ENCODE results near the gene NHERF1. TPM values are rescaled to one million over a fixed set of nuclear protein-coding genes. Genes with fewer than 3 reads are reported as not detected.

Gene NHERF1
- total RNA-seq, 3 donors from 2014 or later, result 15.8 to 82.8 (median 36.4) TPM

DNA sequence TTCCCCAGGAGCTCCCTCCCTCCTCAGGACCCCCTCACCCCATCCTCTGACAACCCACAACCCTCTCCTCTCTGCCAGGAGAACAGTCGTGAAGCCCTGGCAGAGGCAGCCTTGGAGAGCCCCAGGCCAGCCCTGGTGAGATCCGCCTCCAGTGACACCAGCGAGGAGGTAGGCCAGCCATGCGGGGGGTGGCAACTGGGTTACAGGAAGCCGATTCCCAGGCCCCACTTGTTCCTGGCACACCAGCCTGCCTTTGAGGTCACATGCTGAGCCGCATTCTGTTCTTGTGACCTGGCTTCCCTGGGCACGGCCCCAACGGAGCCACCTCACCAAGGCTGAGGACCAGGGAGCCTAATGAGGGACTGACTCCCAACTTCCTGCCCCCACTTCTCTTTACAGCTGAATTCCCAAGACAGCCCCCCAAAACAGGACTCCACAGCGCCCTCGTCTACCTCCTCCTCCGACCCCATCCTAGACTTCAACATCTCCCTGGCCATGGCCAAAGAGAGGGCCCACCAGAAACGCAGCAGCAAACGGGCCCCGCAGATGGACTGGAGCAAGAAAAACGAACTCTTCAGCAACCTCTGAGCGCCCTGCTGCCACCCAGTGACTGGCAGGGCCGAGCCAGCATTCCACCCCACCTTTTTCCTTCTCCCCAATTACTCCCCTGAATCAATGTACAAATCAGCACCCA lies 19.8 kb downstream of the NHERF1 start:
- H3K4me3 ChIP-seq, result no peak overlapping the region
- peak; percentile 82 to 89 for DNase-seq (ENCODE audit: low spot score in 2 of 2)
- H3K27me3 ChIP-seq, result no peaks in the 10 kb centered on the region
- no peaks in the 10 kb centered on the region for H3K36me3 ChIP-seq
- H3K27ac ChIP-seq, result peak overlapping the region; percentile 88 to 90
- peaks cover 7% of the 10 kb centered on the region in 2 donors for H3K4me1 ChIP-seq
- peak in 2 of 3 donors; percentile 14 to 58 for TF ChIP-seq POLR2AphosphoS5 (IDR thresholded peaks at IDR 0.05)
- TF ChIP-seq, protein P1, sequence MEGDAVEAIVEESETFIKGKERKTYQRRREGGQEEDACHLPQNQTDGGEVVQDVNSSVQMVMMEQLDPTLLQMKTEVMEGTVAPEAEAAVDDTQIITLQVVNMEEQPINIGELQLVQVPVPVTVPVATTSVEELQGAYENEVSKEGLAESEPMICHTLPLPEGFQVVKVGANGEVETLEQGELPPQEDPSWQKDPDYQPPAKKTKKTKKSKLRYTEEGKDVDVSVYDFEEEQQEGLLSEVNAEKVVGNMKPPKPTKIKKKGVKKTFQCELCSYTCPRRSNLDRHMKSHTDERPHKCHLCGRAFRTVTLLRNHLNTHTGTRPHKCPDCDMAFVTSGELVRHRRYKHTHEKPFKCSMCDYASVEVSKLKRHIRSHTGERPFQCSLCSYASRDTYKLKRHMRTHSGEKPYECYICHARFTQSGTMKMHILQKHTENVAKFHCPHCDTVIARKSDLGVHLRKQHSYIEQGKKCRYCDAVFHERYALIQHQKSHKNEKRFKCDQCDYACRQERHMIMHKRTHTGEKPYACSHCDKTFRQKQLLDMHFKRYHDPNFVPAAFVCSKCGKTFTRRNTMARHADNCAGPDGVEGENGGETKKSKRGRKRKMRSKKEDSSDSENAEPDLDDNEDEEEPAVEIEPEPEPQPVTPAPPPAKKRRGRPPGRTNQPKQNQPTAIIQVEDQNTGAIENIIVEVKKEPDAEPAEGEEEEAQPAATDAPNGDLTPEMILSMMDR (IDR thresholded peaks at IDR 0.05), result no peak
- no peaks in the 10 kb centered on the region for H3K9me3 ChIP-seq
- intact Hi-C loops (cut with DNase I; ENCODE audit: low total_unique reads), result no loop called here

DNA sequence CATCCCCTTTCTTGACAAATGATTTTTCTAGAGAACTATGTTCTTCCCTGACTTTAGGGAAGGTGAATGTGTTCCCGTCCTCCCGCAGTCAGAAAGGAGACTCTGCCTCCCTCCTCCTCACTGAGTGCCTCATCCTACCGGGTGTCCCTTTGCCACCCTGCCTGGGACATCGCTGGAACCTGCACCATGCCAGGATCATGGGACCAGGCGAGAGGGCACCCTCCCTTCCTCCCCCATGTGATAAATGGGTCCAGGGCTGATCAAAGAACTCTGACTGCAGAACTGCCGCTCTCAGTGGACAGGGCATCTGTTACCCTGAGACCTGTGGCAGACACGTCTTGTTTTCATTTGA lies 20.3 kb downstream of the NHERF1 start:
- Histone ChIP-seq H3K4me1 (peaks cover 7% of the 10 kb centered on the region in 2 donors), H3K27me3 (no peaks in the 10 kb centered on the region), H3K9me3 (no peaks in the 10 kb centered on the region), H3K4me3 (no peak overlapping the region), H3K36me3 (no peaks in the 10 kb centered on the region), H3K27ac (peak overlapping the region; percentile 88 to 90)
- TF ChIP-seq, protein P1 (IDR thresholded peaks at IDR 0.05), result no peak
- TF ChIP-seq POLR2A (IDR thresholded peaks at IDR 0.05), result no peak
- no peak for TF ChIP-seq POLR2AphosphoS5 (IDR thresholded peaks at IDR 0.05)
- intact Hi-C loops (cut with DNase I; ENCODE audit: low total_unique reads), result no loop called here
- DNase-seq (ENCODE audit: low spot score in 2 of 2), result no peak

DNA sequence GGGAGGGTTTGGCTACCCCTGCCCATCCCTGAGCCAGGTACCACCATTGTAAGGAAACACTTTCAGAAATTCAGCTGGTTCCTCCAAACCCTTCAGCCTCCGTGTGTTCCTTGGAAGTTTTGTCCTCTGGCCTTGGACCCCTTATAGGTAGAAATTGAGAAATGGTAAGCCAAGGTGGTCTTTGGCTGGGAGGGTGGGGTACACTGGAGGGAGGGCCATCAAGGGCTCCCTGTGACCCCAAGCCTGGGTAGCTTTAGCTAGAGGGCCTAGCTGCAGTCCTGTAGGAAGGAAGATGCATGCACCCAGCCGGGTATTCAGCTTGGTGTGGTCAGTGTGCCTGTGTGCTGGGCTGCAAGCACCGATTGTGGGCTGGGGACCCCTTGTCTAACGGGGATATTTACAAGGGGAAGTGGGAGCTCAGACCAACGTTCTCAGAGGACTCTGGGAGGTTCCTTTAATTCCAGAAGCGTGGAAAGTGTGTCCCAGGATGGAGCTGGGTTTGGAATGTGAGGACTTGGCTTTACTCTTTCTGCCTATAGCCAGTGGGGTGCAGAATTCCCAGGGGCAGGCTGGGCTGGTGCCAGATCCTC lies 20.9 kb downstream of the NHERF1 start:
- H3K36me3 ChIP-seq, result no peaks in the 10 kb centered on the region
- TF ChIP-seq POLR2A (IDR thresholded peaks at IDR 0.05), result no peak
- TF ChIP-seq, protein P1 (IDR thresholded peaks at IDR 0.05), result no peak
- TF ChIP-seq POLR2AphosphoS5 (IDR thresholded peaks at IDR 0.05), result no peak
- no peaks in the 10 kb centered on the region for H3K9me3 ChIP-seq
- no peak overlapping the region for H3K4me3 ChIP-seq
- intact Hi-C loops (cut with DNase I; ENCODE audit: low total_unique reads), result no loop called here
- H3K27me3 ChIP-seq, result no peaks in the 10 kb centered on the region
- DNase-seq (ENCODE audit: low spot score in 2 of 2), result no peak
- H3K27ac ChIP-seq, result peak overlapping the region; percentile 88 to 90
- peaks cover 7% of the 10 kb centered on the region in 2 donors for H3K4me1 ChIP-seq

DNA sequence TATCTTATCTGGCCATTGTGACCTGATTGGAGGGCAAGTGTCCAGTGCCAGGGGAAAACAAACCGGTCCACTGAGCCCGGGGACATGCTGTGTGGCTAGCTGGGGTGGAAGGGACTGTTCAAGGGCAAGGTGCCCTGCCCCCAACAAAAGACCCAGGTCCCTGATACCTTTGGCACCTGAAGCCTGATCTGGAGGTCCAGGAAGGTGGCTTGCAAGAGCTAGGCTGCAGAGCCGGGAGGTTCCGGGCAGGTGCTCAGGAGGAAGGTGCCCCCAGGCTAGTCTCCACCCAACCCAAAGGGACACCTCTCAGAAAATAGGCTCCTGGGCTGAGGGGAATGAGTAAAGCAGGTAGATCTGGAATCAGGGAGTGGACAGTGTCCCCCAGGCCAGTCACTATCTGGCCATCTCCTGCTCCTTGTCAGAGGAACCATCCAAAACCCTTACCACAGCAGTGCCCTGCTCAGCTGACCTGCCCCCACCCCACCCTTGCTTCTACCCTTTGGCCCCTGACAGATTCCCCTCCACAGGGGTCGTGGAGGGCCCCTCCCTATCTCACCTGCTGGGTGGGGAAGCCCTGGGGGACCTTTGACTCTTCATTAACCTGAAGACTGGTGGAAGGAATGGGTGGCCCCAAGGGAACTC lies 21.5 kb downstream of the NHERF1 start:
- no peaks in the 10 kb centered on the region for H3K36me3 ChIP-seq

DNA sequence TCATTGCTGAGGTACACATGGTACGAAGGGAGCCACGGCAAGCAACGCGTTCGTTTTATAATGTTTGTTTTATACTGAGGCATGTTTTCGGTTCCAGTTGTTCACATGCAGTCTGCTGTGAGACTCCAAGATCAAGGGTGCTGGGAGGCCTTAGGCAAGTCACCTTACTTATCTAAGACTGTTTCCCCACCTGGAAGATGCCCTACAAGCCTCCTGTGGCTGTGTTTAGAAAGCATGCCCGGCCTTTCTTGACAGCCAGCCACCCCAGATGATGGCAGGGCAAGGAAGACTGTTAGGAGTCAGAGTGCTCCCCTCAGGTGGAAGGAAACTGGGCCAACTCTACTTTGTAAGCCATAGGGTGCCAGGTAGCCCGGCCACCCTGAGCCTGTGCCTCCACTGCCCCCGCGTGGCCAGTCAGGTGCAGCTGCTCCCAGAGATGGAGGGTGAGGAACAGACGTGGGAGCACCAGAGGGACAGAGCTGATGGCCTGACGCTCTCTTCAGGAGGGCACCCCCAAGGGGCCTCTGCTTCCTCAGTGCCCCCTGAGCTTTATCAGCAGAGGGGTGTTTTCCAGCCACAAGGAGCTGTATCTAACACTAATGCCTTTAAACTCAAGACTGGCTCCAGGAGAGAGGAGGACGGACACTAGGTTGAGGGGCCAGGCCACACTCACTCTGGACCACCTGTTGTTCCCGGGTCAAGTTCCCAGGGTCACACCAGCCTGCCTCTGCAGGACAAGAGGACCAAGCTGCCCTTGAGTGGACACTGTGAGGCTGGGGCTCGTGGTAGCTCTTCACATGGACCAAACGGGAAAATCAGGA lies 22.3 kb downstream of the NHERF1 start:
- DNase-seq (ENCODE audit: low spot score in 2 of 2), result peak; percentile 77 to 88
- no peak for TF ChIP-seq POLR2A (IDR thresholded peaks at IDR 0.05)
- TF ChIP-seq POLR2AphosphoS5 (IDR thresholded peaks at IDR 0.05), result peak in 2 of 3 donors; percentile 53 to 74
- TF ChIP-seq, protein P1 (IDR thresholded peaks at IDR 0.05), result peak; percentile 41 to 92 (median 76)
- no peaks in the 10 kb centered on the region for H3K27me3 ChIP-seq

More for the DNA sequence above, 21.5 kb downstream of the NHERF1 start:
- no peak overlapping the region for H3K4me3 ChIP-seq
- no peaks in the 10 kb centered on the region for H3K9me3 ChIP-seq
- H3K27ac ChIP-seq, result peak overlapping the region; percentile 88 to 90
- no peaks in the 10 kb centered on the region for H3K27me3 ChIP-seq
- TF ChIP-seq POLR2AphosphoS5 (IDR thresholded peaks at IDR 0.05) (no peak), POLR2A (IDR thresholded peaks at IDR 0.05) (no peak)
- H3K4me1 ChIP-seq, result peaks cover 7 to 8% of the 10 kb centered on the region in 2 donors
- intact Hi-C loops (cut with DNase I; ENCODE audit: low total_unique reads), result no loop called here
- no peak for DNase-seq (ENCODE audit: low spot score in 2 of 2)

More for the DNA sequence above, 22.3 kb downstream of the NHERF1 start:
- Histone ChIP-seq H3K27ac (peak overlapping the region; percentile 88 to 90), H3K4me1 (peaks cover 12 to 14% of the 10 kb centered on the region in 2 donors), H3K9me3 (no peaks in the 10 kb centered on the region), H3K36me3 (no peaks in the 10 kb centered on the region), H3K4me3 (no peak overlapping the region)
- intact Hi-C loops (cut with DNase I; ENCODE audit: low total_unique reads), result no loop called here

All from breast epithelium (tissue), 4 donors.